A549 (cell line): ENCODE measurements around the gene NTRK2. TPM values are rescaled to one million over a fixed set of nuclear protein-coding genes. Genes with fewer than 3 reads are reported as not detected.

Experiments
- ATAC-seq, 2 experiments: fragments of 200-7000 bp in 1 of 2; fragments of >200 bp in 1 of 2; cut with Nextera tagmentation in 1 of 2; cut with Tn5 transposase in 1 of 2; 3 replicates each; pipeline versions ENCODE4 v1.8.0 to v1.9.1; 2018 to 2020; ENCODE audit warnings: mild to moderate bottlenecking in 1 of 2, moderate library complexity in 1 of 2
- CTCF ChIA-PET: fragments of 300-600 bp; sonication (Branson Sonifier 250); formaldehyde crosslinking; extraction: SDS; loops from one replicate; lab custom pipeline; 2021; ENCODE audit warnings: antibody characterized with exemption, inconsistent platforms; lab: Yijun Ruan, JAX
- POLR2A ChIA-PET: fragments of 350-600 bp; formaldehyde crosslinking; extraction: SDS; loops from one replicate; lab custom pipeline; 2021; ENCODE audit warnings: antibody characterized with exemption, inconsistent platforms; lab: Yijun Ruan, JAX
- DNase-seq, 2 experiments: peaks; one replicate each; pipeline versions ENCODE4 v3.0.0 to v3.0.0-alpha.2; 2011 to 2016; ENCODE audit warnings: low read depth in 1 of 2, low spot score in 1 of 2
- FAIRE-seq: peaks from 2 replicates; lab custom pipeline; 2011; peaks lifted over from hg19 to GRCh38; lab: Jason Lieb, UNC
- H3K27ac ChIP-seq, 2 experiments: fragments of >200 bp; sonication (Bioruptor Twin); formaldehyde crosslinking; 3 replicates each; pipeline ENCODE4 v1.5.1; 2016 to 2017
- H3K4me1 ChIP-seq: fragments of >200 bp; sonication (Bioruptor Twin); formaldehyde crosslinking; 3 replicates; pipeline ENCODE4 v1.6.1; 2016
- H3K4me2 ChIP-seq: fragments of >200 bp; sonication (Bioruptor Twin); formaldehyde crosslinking; 3 replicates; pipeline ENCODE4 v1.6.1; 2016
- H3K4me3 ChIP-seq: fragments of >200 bp; sonication (Bioruptor Twin); formaldehyde crosslinking; 3 replicates; pipeline ENCODE4 v1.5.1; 2016
- H3K9me3 ChIP-seq: fragments of >200 bp; sonication (Bioruptor Twin); formaldehyde crosslinking; 3 replicates; pipeline ENCODE4 v1.6.1; 2016
- BCL3 ChIP-seq: fragments of >200 bp; sonication (Bioruptor Twin); formaldehyde crosslinking; IDR thresholded peaks from 3 replicates; pipeline ENCODE4 v1.6.1; 2016
- CBX2 ChIP-seq: fragments of 200-600 bp; sonication (generic); IDR thresholded peaks from 2 replicates; pipeline ENCODE4 v1.6.1; 2016; ENCODE audit warnings: low read depth, mild to moderate bottlenecking, borderline replicate concordance
- CHD2 ChIP-seq: fragments of 150-350 bp; IDR thresholded peaks from 2 replicates; pipeline ENCODE4 v1.6.1; 2014; ENCODE audit warnings: low read length; ENCODE audit not compliant: partially characterized antibody
- CTCF ChIP-seq: fragments of >200 bp; sonication (Bioruptor Twin); formaldehyde crosslinking; IDR thresholded peaks from 3 replicates; pipeline ENCODE4 v1.5.1; 2016
- EHF ChIP-seq: fragments of 250-450 bp; sonication (Bioruptor Pico); IDR thresholded peaks from 2 replicates; pipeline ENCODE4 v1.5.0; 2020; ENCODE audit warnings: mild to moderate bottlenecking
- EHMT2 ChIP-seq: fragments of 200-600 bp; sonication (generic); IDR thresholded peaks from 2 replicates; pipeline ENCODE4 v1.6.1; 2016; ENCODE audit warnings: antibody characterized with exemption, low read depth, mild to moderate bottlenecking, moderate library complexity
- EP300 ChIP-seq, 2 experiments: fragments of >200 bp; sonication (Bioruptor Twin); formaldehyde crosslinking; IDR thresholded peaks; 2 replicates in 1 of 2; 3 replicates in 1 of 2; pipeline ENCODE4 v1.6.1; 2016 to 2017
- FOSB ChIP-seq: fragments of 250-450 bp; sonication (Bioruptor Pico); IDR thresholded peaks from 2 replicates; pipeline ENCODE4 v1.5.0; 2020; ENCODE audit warnings: mild to moderate bottlenecking, moderate library complexity
- FOSL2 ChIP-seq, 2 experiments: fragments of 450-650 bp in 1 of 2; fragments of >200 bp in 1 of 2; sonication (Bioruptor Twin) in 1 of 2; formaldehyde crosslinking; IDR thresholded peaks; 2 replicates each; pipeline versions ENCODE4 v1.5.0 to v1.6.1; 2016 to 2020; ENCODE audit warnings: mild to moderate bottlenecking in 1 of 2, moderate library complexity in 1 of 2
- HDAC2 ChIP-seq: fragments of 200-600 bp; sonication (generic); IDR thresholded peaks from 2 replicates; pipeline ENCODE4 v1.6.1; 2016
- HOXB13 ChIP-seq: fragments of 250-450 bp; sonication (Bioruptor Pico); IDR thresholded peaks from 2 replicates; pipeline ENCODE4 v1.5.0; 2020; ENCODE audit warnings: low read depth, mild to moderate bottlenecking, moderate library complexity
- HOXB5 ChIP-seq: fragments of 250-450 bp; sonication (Bioruptor Pico); IDR thresholded peaks from 2 replicates; pipeline ENCODE4 v1.5.0; 2020; ENCODE audit warnings: mild to moderate bottlenecking, moderate library complexity
- KDM5A ChIP-seq: fragments of 200-600 bp; sonication (generic); IDR thresholded peaks from 2 replicates; pipeline ENCODE4 v1.6.1; 2016; ENCODE audit warnings: antibody characterized with exemption, mild to moderate bottlenecking
- MAFK ChIP-seq: fragments of 450-650 bp; IDR thresholded peaks from 2 replicates; pipeline ENCODE4 v1.6.1; 2014; ENCODE audit not compliant: partially characterized antibody
- MAZ ChIP-seq: fragments of 150-350 bp; IDR thresholded peaks from 2 replicates; pipeline ENCODE4 v1.6.1; 2014; ENCODE audit warnings: antibody characterized with exemption, low read depth, low read length, borderline replicate concordance
- MYC ChIP-seq: IDR thresholded peaks from 2 replicates; pipeline ENCODE4 v1.6.1; 2012; ENCODE audit warnings: mild to moderate bottlenecking, inconsistent platforms, low read length, improper control_type of control experiment, borderline replicate concordance
- NFE2L2 ChIP-seq: fragments of 150-350 bp; conservative IDR thresholded peaks from 2 replicates; pipeline ENCODE4 v1.6.1; 2014; ENCODE audit warnings: low read length
- POLR2A ChIP-seq: IDR thresholded peaks from 2 replicates; pipeline ENCODE4 v1.6.1; 2012; ENCODE audit warnings: mild to moderate bottlenecking, low read length
- RCOR1 ChIP-seq: fragments of 150-350 bp; IDR thresholded peaks from 2 replicates; pipeline ENCODE4 v1.6.1; 2014; ENCODE audit warnings: antibody characterized with exemption, low read length, low read depth
- USF2 ChIP-seq: fragments of 450-650 bp; IDR thresholded peaks from 2 replicates; pipeline ENCODE4 v1.6.1; 2014; ENCODE audit warnings: antibody characterized with exemption
- ZC3H11A ChIP-seq: fragments of 450-650 bp; IDR thresholded peaks from 2 replicates; pipeline ENCODE4 v1.6.1; 2014; ENCODE audit warnings: antibody characterized with exemption, mild to moderate bottlenecking
- ZSCAN20 ChIP-seq: fragments of 250-450 bp; sonication (Bioruptor Pico); IDR thresholded peaks from 2 replicates; pipeline ENCODE4 v1.8.0; 2022; ENCODE audit warnings: mild to moderate bottlenecking, moderate library complexity
- WGBS: methylation state at CpG from one replicate; pipeline ENCODE4 v1.1.6; 2017; ENCODE audit errors: missing lambda C conversion rate; 5-methylcytosine and 5-hydroxymethylcytosine counted together
- polyA plus RNA-seq, 4 experiments: library from polyadenylated mRNA; depleted of rRNA in 3 of 4; stranded (reverse); fragments of >200 nt; fragmentation: RNase III in 1 of 4; extraction: RNeasy Plus Mini Kit Qiagen cat#74134 plus additional on column Dnase treatment in 1 of 4; gene quantifications; 2 replicates in 3 of 4; 3 replicates in 1 of 4; pipeline ENCODE4 v1.2.3, GENCODE V29; 2011 to 2017
- TF ChIP-seq, protein P1 (sequence below): fragments of 150-350 bp; IDR thresholded peaks from 2 replicates; pipeline ENCODE4 v1.6.1; 2014; ENCODE audit warnings: low read depth, mild to moderate bottlenecking, low read length
- TF ChIP-seq, protein P2 (sequence below): IDR thresholded peaks from 2 replicates; pipeline ENCODE4 v1.6.1; 2012
- TF ChIP-seq, protein P3 (sequence below): fragments of 250-450 bp; sonication (Bioruptor Pico); IDR thresholded peaks from 2 replicates; pipeline ENCODE4 v1.5.0; 2020; ENCODE audit warnings: low read depth, mild to moderate bottlenecking, moderate library complexity
- TF ChIP-seq, protein P4 (sequence below): fragments of 200-600 bp; sonication (generic); IDR thresholded peaks from 2 replicates; pipeline ENCODE4 v1.6.1; 2016; ENCODE audit warnings: antibody characterized with exemption, mild to moderate bottlenecking, moderate library complexity

Gene NTRK2
- polyA plus RNA-seq, 2 of the 4 experiments (the other 2 are of a cell fraction) = 0.03 TPM

DNA sequence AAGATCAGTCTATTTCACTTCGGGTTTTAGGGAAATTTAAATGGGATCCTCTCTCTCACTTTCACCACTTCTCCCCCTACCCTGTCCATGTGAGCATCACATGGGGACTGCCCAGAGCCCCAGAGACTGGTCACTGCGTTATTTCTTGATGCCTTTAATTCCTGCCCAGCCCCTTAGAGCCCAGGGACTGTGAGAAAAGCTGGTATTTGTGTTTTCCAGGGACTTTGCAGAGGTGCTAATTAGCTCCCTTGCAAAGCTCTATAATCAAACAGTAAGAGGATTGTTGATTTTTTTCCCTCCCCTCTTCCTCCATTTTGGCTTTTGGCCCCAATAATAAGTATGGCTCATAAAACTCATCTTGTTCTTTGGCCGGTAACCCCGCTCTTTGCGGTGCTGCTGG, 35.6 kb downstream of the NTRK2 start:
- DNase-seq (no peak), ATAC-seq (no peak), FAIRE-seq (no peak)
- Histone ChIP-seq H3K4me3 (no peak overlapping the region), H3K4me2 (no peak overlapping the region), H3K9me3 (no peaks in the 10 kb centered on the region), H3K4me1 (no peaks in the 10 kb centered on the region), H3K27ac (no peak overlapping the region)
- TF ChIP-seq MAZ = no peak
- no peak for TF ChIP-seq EHF
- TF ChIP-seq HOXB5 = no peak
- TF ChIP-seq MAFK = no peak
- TF ChIP-seq BCL3 = no peak
- no peak for TF ChIP-seq KDM5A
- TF ChIP-seq NFE2L2 = no peak
- TF ChIP-seq ZC3H11A = no peak
- no peak for TF ChIP-seq HDAC2
- TF ChIP-seq, protein P1, sequence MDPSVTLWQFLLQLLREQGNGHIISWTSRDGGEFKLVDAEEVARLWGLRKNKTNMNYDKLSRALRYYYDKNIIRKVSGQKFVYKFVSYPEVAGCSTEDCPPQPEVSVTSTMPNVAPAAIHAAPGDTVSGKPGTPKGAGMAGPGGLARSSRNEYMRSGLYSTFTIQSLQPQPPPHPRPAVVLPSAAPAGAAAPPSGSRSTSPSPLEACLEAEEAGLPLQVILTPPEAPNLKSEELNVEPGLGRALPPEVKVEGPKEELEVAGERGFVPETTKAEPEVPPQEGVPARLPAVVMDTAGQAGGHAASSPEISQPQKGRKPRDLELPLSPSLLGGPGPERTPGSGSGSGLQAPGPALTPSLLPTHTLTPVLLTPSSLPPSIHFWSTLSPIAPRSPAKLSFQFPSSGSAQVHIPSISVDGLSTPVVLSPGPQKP = no peak
- no peak for TF ChIP-seq CBX2
- TF ChIP-seq FOSL2 (IDR thresholded peaks at IDR 0.05) = no peak
- no peak for TF ChIP-seq FOSL2 (CRISPR knock-in tag; IDR thresholded peaks at IDR 0.05)
- TF ChIP-seq ZSCAN20 (CRISPR knock-in tag) = no peak
- no peak for TF ChIP-seq HOXB13 (CRISPR knock-in tag)
- no peak for TF ChIP-seq EHMT2
- TF ChIP-seq, protein P2, sequence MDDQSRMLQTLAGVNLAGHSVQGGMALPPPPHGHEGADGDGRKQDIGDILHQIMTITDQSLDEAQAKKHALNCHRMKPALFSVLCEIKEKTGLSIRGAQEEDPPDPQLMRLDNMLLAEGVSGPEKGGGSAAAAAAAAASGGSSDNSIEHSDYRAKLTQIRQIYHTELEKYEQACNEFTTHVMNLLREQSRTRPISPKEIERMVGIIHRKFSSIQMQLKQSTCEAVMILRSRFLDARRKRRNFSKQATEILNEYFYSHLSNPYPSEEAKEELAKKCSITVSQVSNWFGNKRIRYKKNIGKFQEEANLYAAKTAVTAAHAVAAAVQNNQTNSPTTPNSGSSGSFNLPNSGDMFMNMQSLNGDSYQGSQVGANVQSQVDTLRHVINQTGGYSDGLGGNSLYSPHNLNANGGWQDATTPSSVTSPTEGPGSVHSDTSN = no peak
- TF ChIP-seq RCOR1 = no peak
- TF ChIP-seq, protein P3, sequence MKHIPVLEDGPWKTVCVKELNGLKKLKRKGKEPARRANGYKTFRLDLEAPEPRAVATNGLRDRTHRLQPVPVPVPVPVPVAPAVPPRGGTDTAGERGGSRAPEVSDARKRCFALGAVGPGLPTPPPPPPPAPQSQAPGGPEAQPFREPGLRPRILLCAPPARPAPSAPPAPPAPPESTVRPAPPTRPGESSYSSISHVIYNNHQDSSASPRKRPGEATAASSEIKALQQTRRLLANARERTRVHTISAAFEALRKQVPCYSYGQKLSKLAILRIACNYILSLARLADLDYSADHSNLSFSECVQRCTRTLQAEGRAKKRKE (CRISPR knock-in tag) = no peak
- ChIA-PET CTCF (interaction anchor here (1.2 kb wide), 2 partner anchors 9 to 250 kb away, joined by 4 read pairs; no protein-coding TSS in a partner anchor), POLR2A (no interaction called here)
- WGBS = 60% methylated on average over 5 of the region's 5 CpGs

- ATAC-seq = no peak
- CTCF ChIA-PET = no interaction called here
- Histone ChIP-seq H3K4me2 (no peak overlapping the region), H3K9me3 (no peaks in the 10 kb centered on the region), H3K4me1 (no peaks in the 10 kb centered on the region), H3K27ac (no peak overlapping the region), H3K4me3 (no peak overlapping the region)
- no peak for FAIRE-seq
- POLR2A ChIA-PET = no interaction called here
- 11% methylated on average over 1 of the region's 1 CpG for WGBS
- DNase-seq = no peak
- TF ChIP-seq POLR2A (no peak), MYC (no peak), CTCF (no peak), EP300 (IDR thresholded peaks at IDR 0.05) (no peak), CHD2 (no peak), FOSB (no peak), MAFK (no peak), USF2 (no peak)
- TF ChIP-seq, protein P1 = no peak
- TF ChIP-seq, protein P4, sequence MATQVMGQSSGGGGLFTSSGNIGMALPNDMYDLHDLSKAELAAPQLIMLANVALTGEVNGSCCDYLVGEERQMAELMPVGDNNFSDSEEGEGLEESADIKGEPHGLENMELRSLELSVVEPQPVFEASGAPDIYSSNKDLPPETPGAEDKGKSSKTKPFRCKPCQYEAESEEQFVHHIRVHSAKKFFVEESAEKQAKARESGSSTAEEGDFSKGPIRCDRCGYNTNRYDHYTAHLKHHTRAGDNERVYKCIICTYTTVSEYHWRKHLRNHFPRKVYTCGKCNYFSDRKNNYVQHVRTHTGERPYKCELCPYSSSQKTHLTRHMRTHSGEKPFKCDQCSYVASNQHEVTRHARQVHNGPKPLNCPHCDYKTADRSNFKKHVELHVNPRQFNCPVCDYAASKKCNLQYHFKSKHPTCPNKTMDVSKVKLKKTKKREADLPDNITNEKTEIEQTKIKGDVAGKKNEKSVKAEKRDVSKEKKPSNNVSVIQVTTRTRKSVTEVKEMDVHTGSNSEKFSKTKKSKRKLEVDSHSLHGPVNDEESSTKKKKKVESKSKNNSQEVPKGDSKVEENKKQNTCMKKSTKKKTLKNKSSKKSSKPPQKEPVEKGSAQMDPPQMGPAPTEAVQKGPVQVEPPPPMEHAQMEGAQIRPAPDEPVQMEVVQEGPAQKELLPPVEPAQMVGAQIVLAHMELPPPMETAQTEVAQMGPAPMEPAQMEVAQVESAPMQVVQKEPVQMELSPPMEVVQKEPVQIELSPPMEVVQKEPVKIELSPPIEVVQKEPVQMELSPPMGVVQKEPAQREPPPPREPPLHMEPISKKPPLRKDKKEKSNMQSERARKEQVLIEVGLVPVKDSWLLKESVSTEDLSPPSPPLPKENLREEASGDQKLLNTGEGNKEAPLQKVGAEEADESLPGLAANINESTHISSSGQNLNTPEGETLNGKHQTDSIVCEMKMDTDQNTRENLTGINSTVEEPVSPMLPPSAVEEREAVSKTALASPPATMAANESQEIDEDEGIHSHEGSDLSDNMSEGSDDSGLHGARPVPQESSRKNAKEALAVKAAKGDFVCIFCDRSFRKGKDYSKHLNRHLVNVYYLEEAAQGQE = no peak
Observed at GRCh38 chr9:84708400-84708799, 38.9 kb downstream of the NTRK2 start.
